Renal pelvis (tissue), 12 donors: ENCODE measurements around the gene HDHD3. TPM values are rescaled to one million over a fixed set of nuclear protein-coding genes. Genes with fewer than 3 reads are reported as not detected.
"Not testable (repeated sequence)": the region's sequence is repeated elsewhere in the genome, so short reads cannot be mapped to it uniquely, and the experiment has no call there.

Experiments used
- DNase-seq: peaks from one replicate; pipeline ENCODE4 v3.0.0-alpha.2; 2013
- long read RNA-seq, 16 experiments: transcript quantifications; one replicate each; lab custom pipeline, GENCODE V29; 2026
- polyA plus RNA-seq, 3 donors: library from polyadenylated mRNA; unstranded; fragments of 120-200 nt; gene quantifications; one replicate each; pipeline ENCODE4 v1.2.1, GENCODE V29; 2013; ENCODE audit not compliant: insufficient read length in 3 of 3

HDHD3 gene
- 10 to 100 TPM; 39.1 to 53.4 (median 51.9) TPM for polyA plus RNA-seq
- long read RNA-seq, donor 1, transcript HDHD3-203 (3 exons, 913 nt) = minor isoform, 7 of 22 reads
- long read RNA-seq, donor 1, transcript HDHD3-202 (3 exons, 1,497 nt) = major isoform, 13 of 22 reads
- long read RNA-seq, donor 1, partial matches to known transcripts = 0 of 22 reads
- long read RNA-seq, donor 1, other reads (novel, unspliced or antisense) = 0 of 22 reads
- long read RNA-seq, donor 2, transcript HDHD3-202 (3 exons, 1,497 nt) = major isoform, 25 of 32 reads
- long read RNA-seq, donor 2, transcript HDHD3-203 (3 exons, 913 nt) = minor isoform, 7 of 32 reads
- long read RNA-seq, donor 2, partial matches to known transcripts = 0 of 32 reads
- long read RNA-seq, donor 2, other reads (novel, unspliced or antisense) = 0 of 32 reads
- long read RNA-seq, donor 3, transcript HDHD3-202 (3 exons, 1,497 nt) = major isoform, 8 of 9 reads
- long read RNA-seq, donor 3, partial matches to known transcripts = 0 of 9 reads
- long read RNA-seq, donor 3, other reads (novel, unspliced or antisense) = 0 of 9 reads
- long read RNA-seq, donor 4, transcript HDHD3-203 (3 exons, 913 nt) = minor isoform, 6 of 30 reads
- long read RNA-seq, donor 4, transcript HDHD3-202 (3 exons, 1,497 nt) = major isoform, 15 of 30 reads
- long read RNA-seq, donor 4, transcript HDHD3-201 (2 exons, 1,834 nt) = minor isoform, 9 of 30 reads
- long read RNA-seq, donor 4, partial matches to known transcripts = 0 of 30 reads
- long read RNA-seq, donor 4, other reads (novel, unspliced or antisense) = 0 of 30 reads
- long read RNA-seq, donor 5, transcript HDHD3-202 (3 exons, 1,497 nt) = major isoform, 7 of 13 reads
- long read RNA-seq, donor 5, partial matches to known transcripts = 0 of 13 reads
- long read RNA-seq, donor 5, other reads (novel, unspliced or antisense) = 0 of 13 reads
- long read RNA-seq, donor 6, transcript HDHD3-201 (2 exons, 1,834 nt) = minor isoform, 5 of 27 reads
- long read RNA-seq, donor 6, transcript HDHD3-202 (3 exons, 1,497 nt) = major isoform, 17 of 27 reads
- long read RNA-seq, donor 6, transcript HDHD3-203 (3 exons, 913 nt) = minor isoform, 5 of 27 reads
- long read RNA-seq, donor 6, partial matches to known transcripts = 0 of 27 reads
- long read RNA-seq, donor 6, other reads (novel, unspliced or antisense) = 0 of 27 reads
- long read RNA-seq, donor 7, transcript HDHD3-202 (3 exons, 1,497 nt) = major isoform, 15 of 25 reads
- long read RNA-seq, donor 7, transcript HDHD3-203 (3 exons, 913 nt) = minor isoform, 10 of 25 reads
- long read RNA-seq, donor 7, partial matches to known transcripts = 0 of 25 reads
- long read RNA-seq, donor 7, other reads (novel, unspliced or antisense) = 0 of 25 reads
- long read RNA-seq, donor 8, partial matches to known transcripts = 0 of 2 reads
- long read RNA-seq, donor 8, other reads (novel, unspliced or antisense) = 0 of 2 reads
- long read RNA-seq, donor 9, transcript HDHD3-202 (3 exons, 1,497 nt) = major isoform, 18 of 31 reads
- long read RNA-seq, donor 9, transcript HDHD3-203 (3 exons, 913 nt) = minor isoform, 11 of 31 reads
- long read RNA-seq, donor 9, partial matches to known transcripts = 0 of 31 reads
- long read RNA-seq, donor 9, other reads (novel, unspliced or antisense) = 0 of 31 reads
- long read RNA-seq, donor 10, transcript HDHD3-202 (3 exons, 1,497 nt) = major isoform, 13 of 27 reads
- long read RNA-seq, donor 10, transcript HDHD3-203 (3 exons, 913 nt) = minor isoform, 11 of 27 reads
- long read RNA-seq, donor 10, partial matches to known transcripts = 0 of 27 reads
- long read RNA-seq, donor 10, other reads (novel, unspliced or antisense) = 0 of 27 reads
- long read RNA-seq, donor 11, transcript HDHD3-202 (3 exons, 1,497 nt) = major isoform, 12 of 30 reads
- long read RNA-seq, donor 11, transcript HDHD3-203 (3 exons, 913 nt) = minor isoform, 9 of 30 reads
- long read RNA-seq, donor 11, partial matches to known transcripts = 8 of 30 reads
- long read RNA-seq, donor 11, other reads (novel, unspliced or antisense) = 0 of 30 reads
- long read RNA-seq, donor 12, transcript HDHD3-202 (3 exons, 1,497 nt) = major isoform, 14 of 34 reads
- long read RNA-seq, donor 12, transcript HDHD3-201 (2 exons, 1,834 nt) = minor isoform, 10 of 34 reads
- long read RNA-seq, donor 12, transcript HDHD3-203 (3 exons, 913 nt) = minor isoform, 10 of 34 reads
- long read RNA-seq, donor 12, partial matches to known transcripts = 0 of 34 reads
- long read RNA-seq, donor 12, other reads (novel, unspliced or antisense) = 0 of 34 reads
- long read RNA-seq, donor 13, transcript HDHD3-202 (3 exons, 1,497 nt) = major isoform, 5 of 11 reads
- long read RNA-seq, donor 13, partial matches to known transcripts = 0 of 11 reads
- long read RNA-seq, donor 13, other reads (novel, unspliced or antisense) = 0 of 11 reads
- long read RNA-seq, donor 14 = 0 reads
- long read RNA-seq, donor 15, transcript HDHD3-203 (3 exons, 913 nt) = minor isoform, 8 of 64 reads
- long read RNA-seq, donor 15, transcript HDHD3-201 (2 exons, 1,834 nt) = minor isoform, 6 of 64 reads
- long read RNA-seq, donor 15, transcript HDHD3-202 (3 exons, 1,497 nt) = major isoform, 35 of 64 reads
- long read RNA-seq, donor 15, partial matches to known transcripts = 15 of 64 reads
- long read RNA-seq, donor 15, other reads (novel, unspliced or antisense) = 0 of 64 reads
- long read RNA-seq, donor 16, transcript HDHD3-203 (3 exons, 913 nt) = major isoform, 11 of 21 reads
- long read RNA-seq, donor 16, transcript HDHD3-202 (3 exons, 1,497 nt) = minor isoform, 8 of 21 reads
- long read RNA-seq, donor 16, partial matches to known transcripts = 0 of 21 reads
- long read RNA-seq, donor 16, other reads (novel, unspliced or antisense) = 0 of 21 reads

GRCh38 chr9:113376634-113377567 lies at the start of gene HDHD3:
HDHD3 (minus strand) TSS chr9:113376986; CDS start chr9:113374354, 2,632 bp downstream.
- peak; percentile 78 for DNase-seq

- DNase-seq = no peak
Observed at GRCh38 chr9:113425072-113425471, 48.3 kb upstream of the HDHD3 start.

GRCh38 chr9:113421726-113422125 lies 44.9 kb upstream of the HDHD3 start:
- DNase-seq = no peak

- DNase-seq = no peak
Observed at GRCh38 chr9:113417370-113417769, 40.6 kb upstream of the HDHD3 start.

- no peak for DNase-seq
Observed at GRCh38 chr9:113416149-113416721, 39.4 kb upstream of the HDHD3 start.

GRCh38 chr9:113410207-113410864 lies 33.5 kb upstream of the HDHD3 start, which contains the start of the genes C9orf43 and POLE3:
C9orf43 (plus strand) TSS chr9:113410747; CDS start chr9:113413494, 2,747 bp downstream.
POLE3 (minus strand) TSS chr9:113410675; CDS start chr9:113410293, 382 bp downstream.
- DNase-seq = peak; percentile 96

GRCh38 chr9:113409883-113410206 lies 33.1 kb upstream of the HDHD3 start:
- DNase-seq = no peak

GRCh38 chr9:113409481-113409880 lies 32.7 kb upstream of the HDHD3 start:
- DNase-seq = no peak

- peak; percentile 64 for DNase-seq
Observed at GRCh38 chr9:113406873-113407511, 30.2 kb upstream of the HDHD3 start.

GRCh38 chr9:113406353-113406752 lies 29.6 kb upstream of the HDHD3 start:
- not testable (repeated sequence) for DNase-seq

- no peak for DNase-seq
Observed at GRCh38 chr9:113403646-113404045, 26.9 kb upstream of the HDHD3 start.

GRCh38 chr9:113401027-113401792 lies 24.4 kb upstream of the HDHD3 start, which contains the start of gene ALAD:
ALAD (minus strand) TSS chr9:113401284; CDS start chr9:113393559, 7,725 bp downstream.
- peak; percentile 99 for DNase-seq

GRCh38 chr9:113399646-113400200 lies 22.9 kb upstream of the HDHD3 start:
- DNase-seq = no peak

- DNase-seq = no peak
Observed at GRCh38 chr9:113398796-113399195, 22.0 kb upstream of the HDHD3 start.
